ENCODE measurements around the gene ADIPOQ.
"Not testable (repeated sequence)": the region's sequence is repeated elsewhere in the genome, so short reads cannot be mapped to it uniquely, and the experiment has no call there.

GRCh38 chr3:186893071-186893470 is 50.6 kb downstream of the ADIPOQ start:
- not testable (repeated sequence) for TF ChIP-seq CTCF (IDR thresholded peaks at IDR 0.05; ENCODE audit: insufficient read depth, low read length); REST (IDR thresholded peaks at IDR 0.05; ENCODE audit: insufficient replicate concordance, low read depth); POLR2AphosphoS5 (IDR thresholded peaks at IDR 0.05; ENCODE audit: low read depth); GABPA (IDR thresholded peaks at IDR 0.05; ENCODE audit: low read depth); SPI1 (IDR thresholded peaks at IDR 0.05; ENCODE audit: borderline replicate concordance, low read depth)

All from HL-60 (cell line).